Psoas muscle (tissue), 8 donors: Measurements from ENCODE around the gene PTPRF. TPM values are rescaled to one million over a fixed set of nuclear protein-coding genes. Genes with fewer than 3 reads are reported as not detected.

Source experiments
- ATAC-seq, 4 donors: fragments of 200-7000 bp; cut with Tn5 transposase; one replicate each; pipeline ENCODE4 v1.9.1; 2020; ENCODE audit warnings: moderate library complexity in 3 of 4, mild to moderate bottlenecking in 2 of 4
- DNase-seq, 2 donors: peaks; one replicate each; pipeline ENCODE4 v3.0.0-alpha.2; 2020
- H3K27ac ChIP-seq: fragments of 200-600 bp; one replicate; pipeline ENCODE4 v1.8.0; 2022
- H3K27me3 ChIP-seq, 3 donors: fragments of 200-600 bp in 1 of 3; one replicate each; pipeline versions ENCODE4 v1.6.1 to v1.8.0; 2013 to 2022; ENCODE audit warnings: low read length in 2 of 3, mild to moderate bottlenecking in 2 of 3, moderate library complexity in 1 of 3; ENCODE audit not compliant: insufficient read depth in 3 of 3
- H3K36me3 ChIP-seq, 2 donors: fragments of 200-600 bp in 1 of 2; one replicate each; pipeline versions ENCODE4 v1.6.1 to v1.8.0; 2013 to 2022; ENCODE audit warnings: low read depth in 1 of 2, mild to moderate bottlenecking in 1 of 2, moderate library complexity in 1 of 2; ENCODE audit not compliant: insufficient read depth in 1 of 2
- H3K4me1 ChIP-seq: fragments of 200-600 bp; one replicate; pipeline ENCODE4 v1.8.0; 2022
- H3K4me3 ChIP-seq: fragments of 200-600 bp; one replicate; pipeline ENCODE4 v1.8.0; 2022; ENCODE audit warnings: mild to moderate bottlenecking
- H3K9me3 ChIP-seq: fragments of 200-600 bp; one replicate; pipeline ENCODE4 v1.8.0; 2022
- CTCF ChIP-seq: fragments of 200-600 bp; IDR thresholded peaks from one replicate; pipeline ENCODE4 v1.8.0; 2022; ENCODE audit warnings: antibody characterized with exemption
- WGBS, 3 donors: extraction: QIAGEN DNeasy Blood & Tissue Kit; methylation state at CpG; one replicate each; pipeline versions ENCODE4 v1.1.6 to v1.1.7; 2013; 5-methylcytosine and 5-hydroxymethylcytosine counted together
- intact Hi-C, 2 donors: fragments of 100-400 bp; cut with DNase I; formaldehyde crosslinking; loops; one replicate each; pipeline versions ENCODE4 v1.11.0 to v1.14.2; 2022
- polyA plus RNA-seq, 3 donors: library from polyadenylated mRNA; stranded (reverse); fragments of 200-250 nt; gene quantifications; one replicate each; pipeline ENCODE4 v1.2.3, GENCODE V29; 2013
- total RNA-seq, 4 donors: library from RNA; stranded (reverse); fragmentation: NEBNext Ultra II Directional in 2 of 4; extraction: Animal tissue kit (Norgen Biotek cat#: 25700) in 2 of 4; gene quantifications; one replicate each; pipeline versions ENCODE4 v1.2.1 to v1.2.4, GENCODE V29; 2021 to 2023
- donor health status: healthy with polysubstance abuse.
- donor health status: DM: no; HTN: no; CAD: no; lungs with moderate emphysema.
- donor health status: Bipolar disorder and iron deficiency.
- donor health status: healthy.
- donor health status: DM: yes; HTN: yes; CAD: no.
- donor health status: DM: no; HTN: no; CAD: no.
- donor health status: DM: no; HTN: no; CAD: no.
- donor health status: DM: yes; HTN: yes; CAD: no.

Gene PTPRF
- total and polyA plus RNA-seq, 7 donors = 0.65 to 8.9 (median 1.9) TPM

- Histone ChIP-seq H3K27me3 (no peaks in the 10 kb centered on the region), H3K27ac (no peak overlapping the region), H3K4me3 (no peak overlapping the region), H3K9me3 (no peaks in the 10 kb centered on the region), H3K36me3 (no peaks in the 10 kb centered on the region), H3K4me1 (no peaks in the 10 kb centered on the region)
- no peak for DNase-seq
- no peak for TF ChIP-seq CTCF
- WGBS, 3 donors = 87 to 89% (median 88%) methylated on average over 5 of the region's 5 CpGs
- intact Hi-C loops = no loop called here
- ATAC-seq = no peak
These were observed 86.3 kb downstream of the PTPRF start for GRCh38 chr1:43617011-43617410.

- Histone ChIP-seq H3K27me3 (no peaks in the 10 kb centered on the region), H3K4me3 (no peak overlapping the region), H3K27ac (no peak overlapping the region), H3K9me3 (no peaks in the 10 kb centered on the region), H3K4me1 (no peaks in the 10 kb centered on the region), H3K36me3 (no peaks in the 10 kb centered on the region)
- ATAC-seq (no peak), DNase-seq (no peak)
- no peak for TF ChIP-seq CTCF
- 92 to 96% (median 95%) methylated on average over 14 of the region's 14 CpGs for WGBS, 3 donors
- intact Hi-C loops = no loop called here
These were observed 87.0 kb downstream of the PTPRF start for GRCh38 chr1:43617668-43618067.

DNA sequence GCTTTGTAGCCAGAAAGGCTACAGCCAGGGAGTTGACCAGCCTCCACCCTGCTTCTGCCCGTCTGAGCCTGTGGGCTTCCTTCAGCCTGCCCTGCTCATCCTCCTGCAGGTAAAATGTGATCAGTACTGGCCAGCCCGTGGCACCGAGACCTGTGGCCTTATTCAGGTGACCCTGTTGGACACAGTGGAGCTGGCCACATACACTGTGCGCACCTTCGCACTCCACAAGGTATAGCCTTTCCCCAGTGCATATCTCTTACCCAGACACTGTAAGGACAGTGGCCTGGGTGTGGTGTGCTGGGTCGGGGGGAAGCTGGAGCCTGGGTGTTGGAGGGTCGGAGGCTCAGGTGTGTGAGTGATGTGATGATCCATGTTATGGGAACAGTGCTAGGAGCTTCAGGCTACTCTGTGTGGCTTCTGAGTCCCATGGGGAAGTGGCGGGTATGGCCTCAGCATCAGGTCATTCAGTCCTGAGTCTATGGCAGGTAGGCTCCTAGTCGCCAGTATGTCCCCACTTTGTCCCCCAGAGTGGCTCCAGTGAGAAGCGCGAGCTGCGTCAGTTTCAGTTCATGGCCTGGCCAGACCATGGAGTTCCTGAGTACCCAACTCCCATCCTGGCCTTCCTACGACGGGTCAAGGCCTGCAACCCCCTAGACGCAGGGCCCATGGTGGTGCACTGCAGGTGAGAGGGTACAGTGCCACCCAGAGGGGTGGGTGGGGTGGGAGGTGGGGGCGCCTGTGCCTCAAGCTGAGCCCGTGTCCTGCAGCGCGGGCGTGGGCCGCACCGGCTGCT, 88.0 kb downstream of the PTPRF start:
- Histone ChIP-seq H3K27me3 (no peaks in the 10 kb centered on the region), H3K27ac (no peak overlapping the region), H3K4me1 (no peaks in the 10 kb centered on the region), H3K36me3 (no peaks in the 10 kb centered on the region), H3K4me3 (no peak overlapping the region), H3K9me3 (no peaks in the 10 kb centered on the region)
- DNase-seq (no peak), ATAC-seq (no peak)
- intact Hi-C loops = no loop called here
- WGBS, 3 donors = 95 to 96% (median 96%) methylated on average over 22 of the region's 22 CpGs
- TF ChIP-seq CTCF = no peak

DNA sequence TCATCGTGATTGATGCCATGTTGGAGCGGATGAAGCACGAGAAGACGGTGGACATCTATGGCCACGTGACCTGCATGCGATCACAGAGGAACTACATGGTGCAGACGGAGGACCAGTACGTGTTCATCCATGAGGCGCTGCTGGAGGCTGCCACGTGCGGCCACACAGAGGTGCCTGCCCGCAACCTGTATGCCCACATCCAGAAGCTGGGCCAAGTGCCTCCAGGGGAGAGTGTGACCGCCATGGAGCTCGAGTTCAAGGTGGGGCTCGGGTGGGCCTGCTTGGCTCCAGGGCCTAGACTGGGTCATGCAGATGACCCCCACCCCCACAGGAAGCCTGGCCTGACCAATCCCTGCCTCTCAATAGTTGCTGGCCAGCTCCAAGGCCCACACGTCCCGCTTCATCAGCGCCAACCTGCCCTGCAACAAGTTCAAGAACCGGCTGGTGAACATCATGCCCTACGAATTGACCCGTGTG, 88.7 kb downstream of the PTPRF start:
- ATAC-seq (no peak), DNase-seq (no peak)
- Histone ChIP-seq H3K27ac (no peak overlapping the region), H3K4me3 (no peak overlapping the region), H3K4me1 (no peaks in the 10 kb centered on the region), H3K9me3 (no peaks in the 10 kb centered on the region), H3K36me3 (no peaks in the 10 kb centered on the region), H3K27me3 (no peaks in the 10 kb centered on the region)
- 96 to 97% (median 97%) methylated on average over 21 of the region's 21 CpGs for WGBS, 3 donors
- intact Hi-C loops = no loop called here
- no peak for TF ChIP-seq CTCF
